GM12872 (cell line): Measurements from ENCODE around the gene GET3.
A peak's percentile ranks its signal among the peaks of the same experiment; 100 is the strongest.

Experiments used
- TF ChIP-seq, protein P1 (sequence below): IDR thresholded peaks from 3 replicates; pipeline ENCODE4 v1.5.1; 2011; ENCODE audit warnings: low read depth, mild to moderate bottlenecking, low read length, moderate library complexity; ENCODE audit not compliant: insufficient read depth

The GET3 gene

DNA sequence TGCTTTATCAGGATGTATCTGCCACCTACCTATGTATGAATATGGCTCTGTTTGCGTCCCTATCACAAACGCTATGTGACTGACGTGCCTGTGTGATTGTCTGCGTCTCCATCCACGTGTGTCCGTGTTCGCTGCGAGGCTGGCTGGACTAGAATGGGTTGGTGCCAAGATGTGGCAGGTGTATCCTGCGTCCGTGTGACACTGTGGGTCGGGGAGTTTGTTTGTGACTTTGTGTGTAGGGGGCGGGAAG is 44.8 kb downstream of the GET3 start:
- TF ChIP-seq, protein P1, sequence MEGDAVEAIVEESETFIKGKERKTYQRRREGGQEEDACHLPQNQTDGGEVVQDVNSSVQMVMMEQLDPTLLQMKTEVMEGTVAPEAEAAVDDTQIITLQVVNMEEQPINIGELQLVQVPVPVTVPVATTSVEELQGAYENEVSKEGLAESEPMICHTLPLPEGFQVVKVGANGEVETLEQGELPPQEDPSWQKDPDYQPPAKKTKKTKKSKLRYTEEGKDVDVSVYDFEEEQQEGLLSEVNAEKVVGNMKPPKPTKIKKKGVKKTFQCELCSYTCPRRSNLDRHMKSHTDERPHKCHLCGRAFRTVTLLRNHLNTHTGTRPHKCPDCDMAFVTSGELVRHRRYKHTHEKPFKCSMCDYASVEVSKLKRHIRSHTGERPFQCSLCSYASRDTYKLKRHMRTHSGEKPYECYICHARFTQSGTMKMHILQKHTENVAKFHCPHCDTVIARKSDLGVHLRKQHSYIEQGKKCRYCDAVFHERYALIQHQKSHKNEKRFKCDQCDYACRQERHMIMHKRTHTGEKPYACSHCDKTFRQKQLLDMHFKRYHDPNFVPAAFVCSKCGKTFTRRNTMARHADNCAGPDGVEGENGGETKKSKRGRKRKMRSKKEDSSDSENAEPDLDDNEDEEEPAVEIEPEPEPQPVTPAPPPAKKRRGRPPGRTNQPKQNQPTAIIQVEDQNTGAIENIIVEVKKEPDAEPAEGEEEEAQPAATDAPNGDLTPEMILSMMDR: no peak

GRCh38 chr19:12782424-12783290 is 45.4 kb downstream of the GET3 start:
- TF ChIP-seq, protein P1: peak; percentile 21; the same call in 1 of the 3 replicates

DNA sequence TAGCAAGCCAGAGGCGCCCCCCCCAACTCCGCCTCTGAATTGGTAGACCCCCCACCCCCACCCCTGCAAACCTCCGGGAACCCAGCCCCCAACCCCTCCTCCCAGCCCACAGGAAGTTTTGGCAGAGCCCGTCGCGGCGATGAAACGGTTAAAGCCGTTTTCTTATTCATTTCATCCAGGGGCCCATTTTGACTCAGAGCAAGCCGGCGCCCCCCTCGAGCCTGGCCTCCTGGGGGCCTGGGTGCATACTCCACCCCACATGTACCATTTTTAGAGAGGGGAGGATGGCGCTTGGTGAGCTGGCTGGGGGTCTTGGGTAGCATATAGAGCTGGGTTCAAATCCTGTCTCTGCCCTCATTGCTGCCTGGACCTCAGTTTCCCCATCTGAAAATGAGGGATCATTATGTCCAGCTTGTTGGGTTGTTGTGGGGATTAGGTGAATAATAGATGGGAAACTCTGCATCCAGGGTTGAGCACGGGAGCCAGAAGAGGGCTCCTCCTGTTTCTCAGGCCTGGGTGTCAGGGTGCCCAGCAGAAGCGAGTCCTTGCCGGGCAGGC is 46.1 kb downstream of the GET3 start:
- TF ChIP-seq, protein P1: no peak

DNA sequence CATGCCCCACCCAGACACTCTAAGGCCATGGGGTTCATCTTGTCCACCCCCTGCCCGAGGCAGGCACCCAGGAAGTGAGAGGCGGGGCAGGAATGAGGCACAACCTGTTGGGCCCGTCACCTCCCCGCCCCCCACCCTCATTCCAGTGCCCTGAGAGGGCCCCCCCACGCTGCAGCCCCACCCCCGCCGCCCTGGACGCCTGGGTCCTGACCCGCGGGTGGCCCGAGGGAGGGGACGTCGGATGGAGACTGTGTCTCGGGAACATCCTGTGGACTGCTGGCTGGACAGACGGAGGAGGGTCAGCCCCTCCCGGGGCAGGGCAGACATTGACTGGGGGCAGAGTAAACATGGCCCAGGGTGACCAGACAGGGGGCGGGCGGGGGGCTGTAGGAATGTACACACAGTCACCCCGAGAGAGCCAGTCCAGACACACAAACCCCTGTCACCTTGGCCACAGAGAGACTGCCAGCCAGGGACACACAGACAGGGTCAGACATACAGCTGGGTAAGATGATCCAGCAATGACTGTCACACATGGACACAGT is 46.6 kb downstream of the GET3 start:
- TF ChIP-seq, protein P1: no peak

GRCh38 chr19:12784394-12784870 is 47.1 kb downstream of the GET3 start:
- TF ChIP-seq, protein P1: no peak

DNA sequence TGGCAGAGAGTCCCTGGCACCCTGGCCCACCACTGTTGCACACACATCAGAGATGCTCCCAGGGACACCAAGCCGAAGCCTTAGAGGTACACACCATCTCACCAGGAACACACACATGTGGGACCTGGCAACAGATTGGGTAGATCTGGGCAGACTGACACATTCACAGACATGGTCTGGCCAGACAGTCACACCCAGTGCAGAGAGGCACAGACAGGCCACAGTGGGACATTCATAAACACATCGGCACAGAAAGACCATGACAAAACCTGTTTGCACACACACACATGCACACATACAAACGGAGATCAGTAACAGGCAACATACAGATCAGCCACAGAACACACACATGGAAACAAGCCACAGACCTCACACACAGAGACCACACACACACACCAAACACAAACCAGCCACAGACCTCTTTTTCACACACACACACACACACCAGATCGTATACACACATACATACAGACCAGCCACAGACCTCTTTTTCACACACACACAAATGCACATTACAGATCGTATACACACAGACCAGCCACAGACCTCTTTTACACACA is 47.7 kb downstream of the GET3 start:
- TF ChIP-seq, protein P1: no peak

- TF ChIP-seq, protein P1: no peak
Observed at GRCh38 chr19:12785431-12786031, 48.2 kb downstream of the GET3 start.
